ENCODE results near the gene SNX24. TPM values are rescaled to one million over a fixed set of nuclear protein-coding genes. Genes with fewer than 3 reads are reported as not detected.
"Not testable (repeated sequence)": the region's sequence is repeated elsewhere in the genome, so short reads cannot be mapped to it uniquely, and the experiment has no call there.

Gene SNX24
- total RNA-seq, 1 donor from 2014 or later, result 31.8 TPM

GRCh38 chr5:122874179-122874875 is 28.9 kb downstream of the SNX24 start:
- ATAC-seq, result no peak

GRCh38 chr5:122877518-122877917 is 32.1 kb downstream of the SNX24 start:
- no peak for ATAC-seq

- no peak for ATAC-seq
These were observed 33.7 kb downstream of the SNX24 start for GRCh38 chr5:122879076-122879475.

GRCh38 chr5:122880170-122880689 is 34.8 kb downstream of the SNX24 start:
- no peak for ATAC-seq

- no peak for ATAC-seq
These were observed 35.3 kb downstream of the SNX24 start for GRCh38 chr5:122880749-122881148.

- ATAC-seq, result peak; percentile 52
These were observed 37.4 kb downstream of the SNX24 start for GRCh38 chr5:122882831-122883230.

GRCh38 chr5:122885045-122885517 is 39.7 kb downstream of the SNX24 start:
- peak; percentile 41 for ATAC-seq

- ATAC-seq, result no peak
These were observed 40.5 kb downstream of the SNX24 start for GRCh38 chr5:122885891-122886290.

- no peak for ATAC-seq
These were observed 49.7 kb downstream of the SNX24 start for GRCh38 chr5:122895141-122895540.

GRCh38 chr5:122896598-122897282 is 51.3 kb downstream of the SNX24 start:
- no peak for ATAC-seq

GRCh38 chr5:122897283-122897602 is 51.8 kb downstream of the SNX24 start:
- no peak for ATAC-seq

- no peak for ATAC-seq
These were observed 55.9 kb downstream of the SNX24 start for GRCh38 chr5:122901346-122901745.

GRCh38 chr5:122902263-122902662 is 56.9 kb downstream of the SNX24 start:
- no peak for ATAC-seq

- no peak for ATAC-seq
These were observed 61.4 kb downstream of the SNX24 start for GRCh38 chr5:122906768-122907167.

GRCh38 chr5:122907276-122907675 is 61.9 kb downstream of the SNX24 start:
- ATAC-seq, result no peak

GRCh38 chr5:122908108-122908507 is 62.7 kb downstream of the SNX24 start:
- ATAC-seq, result no peak

- ATAC-seq, result no peak
These were observed 63.2 kb downstream of the SNX24 start for GRCh38 chr5:122908662-122909061.

GRCh38 chr5:122909470-122910100 is 64.2 kb downstream of the SNX24 start:
- no peak for ATAC-seq

GRCh38 chr5:122913436-122913835 is 68.0 kb downstream of the SNX24 start:
- not testable (repeated sequence) for ATAC-seq

- ATAC-seq, result no peak
These were observed 70.5 kb downstream of the SNX24 start for GRCh38 chr5:122915717-122916461.

- ATAC-seq, result no peak
These were observed 71.1 kb downstream of the SNX24 start for GRCh38 chr5:122916490-122916889.

GRCh38 chr5:122919969-122920368 is 74.6 kb downstream of the SNX24 start:
- ATAC-seq, result no peak

GRCh38 chr5:122921826-122922225 is 76.4 kb downstream of the SNX24 start:
- no peak for ATAC-seq

Measured in esophagus mucosa (tissue), 1 donor.